SU-DHL-6 (cell line): ENCODE data around the gene SOX6.

Source experiments
- H2AFZ ChIP-seq: fragments of 200-600 bp; sonication (generic); 2 replicates; pipeline ENCODE4 v1.6.1; 2014; ENCODE audit warnings: low read depth, mild to moderate bottlenecking, moderate library complexity, mixed read lengths, antibody characterized with exemption, low read length; ENCODE audit not compliant: severe bottlenecking
- H3F3A ChIP-seq: fragments of 200-600 bp; shearing (Covaris generic); 2 replicates; pipeline ENCODE4 v1.6.0; 2016; ENCODE audit warnings: antibody characterized with exemption, mild to moderate bottlenecking; ENCODE audit not compliant: insufficient read depth
- H3K27ac ChIP-seq: fragments of 200-600 bp; sonication (generic); 2 replicates; pipeline ENCODE4 v1.5.1; 2016; ENCODE audit warnings: low read depth, mild to moderate bottlenecking, low read length, moderate library complexity, mixed read lengths
- H3K27me3 ChIP-seq: fragments of 200-600 bp; sonication (generic), shearing (Covaris generic); 2 replicates; pipeline ENCODE4 v1.6.0; 2014; ENCODE audit warnings: mild to moderate bottlenecking, low read length
- H3K36me3 ChIP-seq: fragments of 200-600 bp; sonication (generic); 2 replicates; pipeline ENCODE4 v1.6.1; 2014; ENCODE audit warnings: mild to moderate bottlenecking, low read length, mixed read lengths
- H3K4me2 ChIP-seq: fragments of 300-600, 200-600 bp; shearing (Covaris generic), sonication (generic); 2 replicates; pipeline ENCODE4 v1.6.0; 2014; ENCODE audit warnings: low read length, low read depth, mild to moderate bottlenecking; ENCODE audit not compliant: poor library complexity, severe bottlenecking
- H3K4me3 ChIP-seq: fragments of 200-600 bp; sonication (generic); 2 replicates; pipeline ENCODE4 v1.5.1; 2014; ENCODE audit warnings: antibody characterized with exemption, low read length, mild to moderate bottlenecking, mixed read lengths; ENCODE audit not compliant: insufficient read depth, poor library complexity, severe bottlenecking
- H3K79me2 ChIP-seq: fragments of 200-600 bp; sonication (generic); 2 replicates; pipeline ENCODE4 v1.6.1; 2014; ENCODE audit warnings: mild to moderate bottlenecking, low read length, moderate library complexity; ENCODE audit not compliant: insufficient read depth
- H3K9ac ChIP-seq: fragments of 200-600 bp; sonication (generic); 2 replicates; pipeline ENCODE4 v1.7.0; 2014; ENCODE audit warnings: mild to moderate bottlenecking, low read length
- H3K9me2 ChIP-seq: fragments of 200-600 bp; sonication (generic); replicated peaks from 2 replicates; pipeline ENCODE4 v1.6.1; 2014; ENCODE audit warnings: low read length; ENCODE audit not compliant: insufficient read depth
- H3K9me3 ChIP-seq: fragments of 200-600 bp; sonication (generic); 2 replicates; pipeline ENCODE4 v1.6.1; 2014; ENCODE audit warnings: low read length, mixed read lengths; ENCODE audit not compliant: insufficient read depth
- H4K20me1 ChIP-seq: fragments of 200-600 bp; sonication (generic); 2 replicates; pipeline ENCODE4 v1.6.1; 2014; ENCODE audit warnings: low read depth, mild to moderate bottlenecking, antibody characterized with exemption, low read length, moderate library complexity, mixed read lengths
- CTCF ChIP-seq: fragments of 200-600 bp; sonication (generic); IDR thresholded peaks from one replicate; pipeline ENCODE4 v1.5.1; 2017; ENCODE audit warnings: antibody characterized with exemption, mild to moderate bottlenecking, low read length, moderate library complexity; ENCODE audit not compliant: insufficient read depth, poor library complexity, severe bottlenecking
- EZH2phosphoT487 ChIP-seq: fragments of 200-600 bp; sonication (generic), shearing (Covaris generic); conservative IDR thresholded peaks from 2 replicates; pipeline ENCODE4 v1.6.1; 2018; ENCODE audit warnings: mild to moderate bottlenecking, antibody characterized with exemption, low read length, moderate library complexity, mixed read lengths

The SOX6 gene

GRCh38 chr11:16352707-16353106, 3.6 kb downstream of the SOX6 start:
- no peaks in the 10 kb centered on the region for H4K20me1 ChIP-seq
- no peak overlapping the region for H3K27ac ChIP-seq
- H3K4me2 ChIP-seq: no peak overlapping the region
- H2AFZ ChIP-seq: no peak overlapping the region
- no peaks in the 10 kb centered on the region for H3K79me2 ChIP-seq
- H3K36me3 ChIP-seq: no peaks in the 10 kb centered on the region
- H3K9ac ChIP-seq: no peak overlapping the region
- H3K9me2 ChIP-seq: no peaks in the 10 kb centered on the region
- H3F3A ChIP-seq: no peaks in the 10 kb centered on the region
- no peaks in the 10 kb centered on the region for H3K9me3 ChIP-seq
- TF ChIP-seq EZH2phosphoT487 (no peak), CTCF (no peak)
- no peaks in the 10 kb centered on the region for H3K27me3 ChIP-seq
- no peak overlapping the region for H3K4me3 ChIP-seq

- Histone ChIP-seq H3K27me3 (no peaks in the 10 kb centered on the region), H3F3A (no peaks in the 10 kb centered on the region), H3K9me3 (no peaks in the 10 kb centered on the region), H3K4me2 (no peak overlapping the region), H4K20me1 (no peaks in the 10 kb centered on the region), H3K79me2 (no peaks in the 10 kb centered on the region), H2AFZ (no peak overlapping the region), H3K36me3 (no peaks in the 10 kb centered on the region), H3K4me3 (no peak overlapping the region), H3K9me2 (no peaks in the 10 kb centered on the region), H3K9ac (no peak overlapping the region), H3K27ac (no peak overlapping the region)
- TF ChIP-seq EZH2phosphoT487: no peak
- no peak for TF ChIP-seq CTCF
Observed at GRCh38 chr11:16350125-16350524, 6.2 kb downstream of the SOX6 start.

- Histone ChIP-seq H3K27ac (no peak overlapping the region), H3K27me3 (no peaks in the 10 kb centered on the region), H3K79me2 (no peaks in the 10 kb centered on the region), H3K4me2 (no peak overlapping the region), H4K20me1 (no peaks in the 10 kb centered on the region), H2AFZ (no peak overlapping the region), H3K9me3 (no peaks in the 10 kb centered on the region), H3F3A (no peaks in the 10 kb centered on the region), H3K9ac (no peak overlapping the region), H3K36me3 (no peaks in the 10 kb centered on the region), H3K9me2 (no peaks in the 10 kb centered on the region), H3K4me3 (no peak overlapping the region)
- no peak for TF ChIP-seq CTCF
- no peak for TF ChIP-seq EZH2phosphoT487
Observed at GRCh38 chr11:16347928-16348685, 8.2 kb downstream of the SOX6 start.
